Transverse colon (tissue), 4 donors: ENCODE measurements around the gene RBSN. TPM values are rescaled to one million over a fixed set of nuclear protein-coding genes. Genes with fewer than 3 reads are reported as not detected.

Source experiments
- DNase-seq: peaks from one replicate; pipeline ENCODE4 v3.0.0-alpha.2; 2019
- H3K27ac ChIP-seq, 4 donors: fragments of 200-600 bp; sonication (generic); 2 replicates each; pipeline ENCODE4 v1.5.1; 2016 to 2018; ENCODE audit warnings: inconsistent platforms in 4 of 4
- H3K27me3 ChIP-seq: fragments of 200-600 bp; sonication (generic); 2 replicates; pipeline ENCODE4 v1.5.1; 2017; ENCODE audit warnings: inconsistent platforms
- H3K36me3 ChIP-seq, 4 donors: fragments of 200-600 bp; sonication (generic); 2 replicates each; pipeline ENCODE4 v1.5.1; 2017 to 2019; ENCODE audit warnings: inconsistent platforms in 4 of 4
- H3K4me1 ChIP-seq, 4 donors: fragments of 200-600 bp; sonication (generic); 2 replicates each; pipeline ENCODE4 v1.5.1; 2017 to 2020; ENCODE audit warnings: inconsistent platforms in 4 of 4
- H3K4me3 ChIP-seq, 4 donors: fragments of 200-600 bp; sonication (generic); 1 replicate in 1 of 4; 2 replicates in 3 of 4; pipeline versions ENCODE4 v1.5.1 to v1.6.1; 2017 to 2019; ENCODE audit warnings: inconsistent platforms in 4 of 4
- H3K9me3 ChIP-seq, 2 donors: fragments of 200-600 bp; sonication (generic); 2 replicates each; pipeline ENCODE4 v1.5.1; 2017 to 2019; ENCODE audit warnings: inconsistent platforms in 2 of 2
- EP300 ChIP-seq: sonication (generic); formaldehyde crosslinking; IDR thresholded peaks from one replicate; pipeline ENCODE4 v1.6.1; 2017; ENCODE audit warnings: antibody characterized with exemption, low read depth
- POLR2A ChIP-seq: fragments of 450-650 bp; IDR thresholded peaks from one replicate; pipeline ENCODE4 v1.6.1; 2016; ENCODE audit warnings: antibody characterized with exemption, mild to moderate bottlenecking, moderate library complexity
- POLR2AphosphoS5 ChIP-seq, 3 donors: sonication (generic); formaldehyde crosslinking; IDR thresholded peaks; one replicate each; pipeline ENCODE4 v1.6.1; 2016; ENCODE audit warnings: antibody characterized with exemption in 3 of 3
- WGBS, 2 donors: methylation state at CpG; one replicate each; pipeline ENCODE4 v1.1.5; 2018; ENCODE audit warnings: low coverage in 1 of 2; 5-methylcytosine and 5-hydroxymethylcytosine counted together
- in situ Hi-C, 4 donors: fragments of 200-750 bp; cut with MboI; loops; one replicate each; pipeline versions ENCODE4 v1.15.0 to v1.15.1; 2017; ENCODE audit warnings: low sequenced_read_pairs in 3 of 4, low pct_ligation_motif_present in 1 of 4, low pct_unique_long_range_greater_than_20kb in 1 of 4
- intact Hi-C: fragments of 100-400 bp; cut with DNase I; formaldehyde crosslinking; loops from one replicate; pipeline ENCODE4 v1.15.1; 2023; ENCODE audit warnings: low total_unique reads
- total RNA-seq, 4 donors: library from RNA; depleted of rRNA; stranded (reverse); fragments of >200 nt; gene quantifications; one replicate each; pipeline ENCODE4 v1.1.0, GENCODE V29; 2016
- TF ChIP-seq, protein P1 (sequence below), 5 experiments: fragments of 200-600 bp in 3 of 5; fragments of 450-650 bp in 2 of 5; sonication (generic) in 3 of 5; IDR thresholded peaks; 1 replicate in 2 of 5; 2 replicates in 3 of 5; pipeline ENCODE4 v1.5.1; 2016 to 2017; ENCODE audit warnings: antibody characterized with exemption in 5 of 5, inconsistent platforms in 3 of 5, mild to moderate bottlenecking in 2 of 5, moderate library complexity in 1 of 5

Gene RBSN
- total RNA-seq, 4 donors from 2014 or later = 18.0 to 37.6 (median 24.0) TPM

DNA sequence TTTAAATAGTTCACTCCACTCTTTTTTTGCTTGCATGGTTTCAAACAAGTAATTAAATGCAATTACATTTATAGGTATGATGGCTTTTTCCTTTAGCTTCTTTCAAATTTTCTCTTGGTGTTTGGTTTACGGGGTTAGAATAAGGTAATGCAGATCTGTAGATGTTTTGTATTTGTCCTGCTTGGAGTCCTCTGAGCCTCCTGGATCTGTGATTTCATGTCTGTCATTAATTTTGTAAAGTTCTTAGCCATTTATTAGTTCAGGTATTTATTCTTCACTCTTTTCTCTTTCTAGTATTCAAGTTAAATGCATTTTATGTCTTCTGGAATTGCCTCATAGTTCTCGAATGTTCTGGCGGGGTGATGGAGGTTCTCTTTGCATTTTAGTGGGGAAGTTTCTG, 32.5 kb downstream of the RBSN start:
- Histone ChIP-seq H3K9me3 (no peaks in the 10 kb centered on the region), H3K4me3 (no peak overlapping the region), H3K27me3 (no peaks in the 10 kb centered on the region), H3K36me3 (peaks cover 0 to 5% (median 0%) of the 10 kb centered on the region in 4 donors), H3K4me1 (peaks cover 12 to 17% (median 14%) of the 10 kb centered on the region in 4 donors), H3K27ac (no peak overlapping the region)
- intact Hi-C loops (loop anchor here (10.0 kb wide), 1 partner anchor 122 kb away; the partner anchor contains the start of gene NR2C2), in situ Hi-C loops (loop anchor here in 2 of 4 donors (25.0 kb wide), 1 partner anchor 404 kb away; the partner anchor contains the start of gene CCDC174 (in 2 of the 2))
- 91 to 99% methylated on average over 3 of the region's 3 CpGs for WGBS, 2 donors
- no peak for DNase-seq
- TF ChIP-seq EP300 (no peak), POLR2A (no peak), POLR2AphosphoS5 (IDR thresholded peaks at IDR 0.05) (no peak)
- TF ChIP-seq, protein P1, sequence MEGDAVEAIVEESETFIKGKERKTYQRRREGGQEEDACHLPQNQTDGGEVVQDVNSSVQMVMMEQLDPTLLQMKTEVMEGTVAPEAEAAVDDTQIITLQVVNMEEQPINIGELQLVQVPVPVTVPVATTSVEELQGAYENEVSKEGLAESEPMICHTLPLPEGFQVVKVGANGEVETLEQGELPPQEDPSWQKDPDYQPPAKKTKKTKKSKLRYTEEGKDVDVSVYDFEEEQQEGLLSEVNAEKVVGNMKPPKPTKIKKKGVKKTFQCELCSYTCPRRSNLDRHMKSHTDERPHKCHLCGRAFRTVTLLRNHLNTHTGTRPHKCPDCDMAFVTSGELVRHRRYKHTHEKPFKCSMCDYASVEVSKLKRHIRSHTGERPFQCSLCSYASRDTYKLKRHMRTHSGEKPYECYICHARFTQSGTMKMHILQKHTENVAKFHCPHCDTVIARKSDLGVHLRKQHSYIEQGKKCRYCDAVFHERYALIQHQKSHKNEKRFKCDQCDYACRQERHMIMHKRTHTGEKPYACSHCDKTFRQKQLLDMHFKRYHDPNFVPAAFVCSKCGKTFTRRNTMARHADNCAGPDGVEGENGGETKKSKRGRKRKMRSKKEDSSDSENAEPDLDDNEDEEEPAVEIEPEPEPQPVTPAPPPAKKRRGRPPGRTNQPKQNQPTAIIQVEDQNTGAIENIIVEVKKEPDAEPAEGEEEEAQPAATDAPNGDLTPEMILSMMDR (IDR thresholded peaks at IDR 0.05) = no peak

DNA sequence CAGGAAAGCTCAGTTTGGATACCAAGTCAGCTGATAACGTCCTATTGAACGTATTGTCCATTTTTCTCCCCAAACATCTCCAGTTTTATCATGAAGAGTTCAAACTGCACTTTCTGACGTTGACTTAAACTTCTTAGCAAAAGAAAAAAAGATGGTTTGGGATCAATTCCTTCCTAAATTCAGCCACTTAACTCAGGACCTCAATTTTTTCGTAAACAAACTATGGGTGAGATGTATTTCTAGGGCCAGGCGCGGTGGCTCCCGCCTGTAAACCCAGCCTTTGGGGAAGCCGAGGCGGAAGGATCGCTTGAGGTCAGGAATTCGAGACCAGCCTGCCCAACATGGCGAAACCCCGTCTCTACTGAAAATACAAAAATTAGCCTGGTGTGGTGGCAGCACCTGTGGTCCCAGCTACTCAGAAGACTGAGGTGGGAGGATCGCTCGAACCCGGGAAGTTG, 33.4 kb downstream of the RBSN start:
- Histone ChIP-seq H3K36me3 (no peaks in the 10 kb centered on the region), H3K27me3 (no peaks in the 10 kb centered on the region), H3K27ac (peak overlapping the region; percentile 83 to 86 (median 86)), H3K4me1 (peaks cover 12 to 17% (median 14%) of the 10 kb centered on the region in 4 donors), H3K4me3 (peak overlapping the region; percentile 18 to 89 (median 72)), H3K9me3 (no peaks in the 10 kb centered on the region)
- intact Hi-C loops = loop anchor here (10.0 kb wide), 1 partner anchor 121 kb away; the partner anchor contains the start of gene NR2C2
- TF ChIP-seq POLR2A (no peak), EP300 (no peak), POLR2AphosphoS5 (IDR thresholded peaks at IDR 0.05) (no peak)
- TF ChIP-seq, protein P1 (IDR thresholded peaks at IDR 0.05) = no peak
- 67 to 69% methylated on average over 9 to 16 of the region's 16 CpGs for WGBS, 2 donors
- no peak for DNase-seq
- in situ Hi-C loops = loop anchor here in 2 of 4 donors (25.0 kb wide), 1 partner anchor 403 kb away; the partner anchor contains the start of gene CCDC174 (in 2 of the 2)

DNA sequence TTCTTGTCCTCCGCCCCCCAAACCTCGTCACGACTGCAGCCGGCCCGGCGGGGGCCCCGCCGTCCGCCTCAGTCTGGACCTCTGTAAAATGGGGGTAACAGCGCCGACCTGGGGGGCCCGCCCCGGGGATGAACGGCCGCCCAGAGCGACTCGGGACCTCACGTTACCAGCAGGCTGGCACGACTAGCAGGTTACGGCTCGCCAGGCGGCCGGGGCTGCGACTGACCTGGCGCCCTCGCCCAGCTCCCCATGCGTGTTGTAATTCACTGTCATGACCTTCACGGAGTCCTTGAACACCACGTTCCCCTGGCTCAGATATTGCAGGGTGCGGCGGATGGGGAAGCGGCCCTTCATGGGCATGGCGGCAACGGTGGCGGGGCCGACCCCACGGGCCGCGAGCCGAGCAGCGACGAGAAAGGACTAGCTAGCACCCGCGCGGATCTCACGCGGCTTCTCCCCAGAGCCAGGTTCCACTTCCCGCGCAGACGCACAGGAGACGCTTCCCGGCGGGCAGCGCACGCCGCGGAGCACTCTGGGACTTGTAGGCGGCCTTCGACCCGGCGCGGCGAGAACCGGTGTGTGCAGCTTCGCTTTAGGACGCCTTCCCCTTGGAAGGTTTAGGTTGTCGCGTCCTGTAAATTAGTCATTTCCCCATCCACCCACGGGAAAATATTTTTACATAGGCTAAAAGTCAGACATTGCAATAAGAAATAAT, 34.0 kb downstream of the RBSN start, which contains the start of gene MRPS25:
TSS of gene MRPS25 (minus strand) at position 481 of the 715 bp plus-strand sequence. CDS start at position 360, 121 bp downstream.
- H3K36me3 ChIP-seq = no peaks in the 10 kb centered on the region
- intact Hi-C loops = loop anchor here (10.0 kb wide), 1 partner anchor 120 kb away; the partner anchor contains the start of gene NR2C2
- H3K27ac ChIP-seq = peak within 1 kb of the TSS; percentile 83 to 86 (median 86)
- peaks cover 12 to 17% (median 14%) of the 10 kb centered on the region in 4 donors for H3K4me1 ChIP-seq
- no peaks in the 10 kb centered on the region for H3K27me3 ChIP-seq
- in situ Hi-C loops = loop anchor here in 2 of 4 donors (25.0 kb wide), 1 partner anchor 403 kb away; the partner anchor contains the start of gene CCDC174 (in 2 of the 2)
- 0% methylated on average over 56 of the region's 69 CpGs; no CpG with 5 or more reads in 1 of the 2 donors for WGBS, 2 donors
- DNase-seq = peak; percentile 92
- no peaks in the 10 kb centered on the region for H3K9me3 ChIP-seq
- TF ChIP-seq POLR2A (peak; percentile 91), POLR2AphosphoS5 (IDR thresholded peaks at IDR 0.05) (peak; percentile 94 to 98 (median 94)), EP300 (no peak)
- H3K4me3 ChIP-seq = peak within 1 kb of the TSS; percentile 67 to 89 (median 82)

DNA sequence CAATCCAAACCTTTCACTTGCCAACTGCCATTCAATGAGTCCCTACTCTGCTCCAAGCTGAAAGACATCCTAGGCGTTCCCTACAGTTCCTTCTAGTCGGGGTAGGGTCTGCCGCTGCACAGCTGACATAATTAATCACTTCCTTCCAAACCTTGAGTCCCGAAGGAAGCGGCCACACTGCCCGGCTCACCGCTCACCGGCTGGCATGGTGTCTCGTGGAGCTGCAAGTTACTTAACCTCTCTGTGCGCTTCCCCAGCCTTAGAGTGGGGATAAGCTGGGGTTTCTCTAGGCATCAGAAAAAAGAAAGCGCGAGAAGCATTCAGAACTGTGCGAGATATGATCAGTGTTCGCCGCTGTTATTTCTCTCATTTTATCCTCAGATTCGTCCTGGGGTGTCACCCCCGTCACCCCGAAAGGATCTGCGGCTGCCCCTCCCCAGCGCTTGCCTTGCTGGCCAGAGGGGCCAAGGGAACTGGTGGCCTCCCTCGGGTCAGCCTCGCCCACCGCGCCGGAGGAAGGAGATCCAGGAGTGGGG, 34.6 kb downstream of the RBSN start:
- intact Hi-C loops (loop anchor here (10.0 kb wide), 1 partner anchor 120 kb away; the partner anchor contains the start of gene NR2C2), in situ Hi-C loops (loop anchor here in 2 of 4 donors (25.0 kb wide), 1 partner anchor 402 kb away; the partner anchor contains the start of gene CCDC174 (in 2 of the 2))
- H3K9me3 ChIP-seq = no peaks in the 10 kb centered on the region
- H3K27ac ChIP-seq = peak overlapping the region; percentile 83 to 86 (median 86)
- peaks cover 12 to 17% (median 14%) of the 10 kb centered on the region in 4 donors for H3K4me1 ChIP-seq
- no peaks in the 10 kb centered on the region for H3K36me3 ChIP-seq
- peak overlapping the region; percentile 67 to 89 (median 82) for H3K4me3 ChIP-seq
- H3K27me3 ChIP-seq = no peaks in the 10 kb centered on the region
- TF ChIP-seq EP300 (no peak), POLR2AphosphoS5 (IDR thresholded peaks at IDR 0.05) (no peak), POLR2A (no peak)
- TF ChIP-seq, protein P1 (IDR thresholded peaks at IDR 0.05) = no peak
- peak; percentile 34 for DNase-seq
- WGBS, 2 donors = 0% methylated on average over 25 of the region's 25 CpGs; no CpG with 5 or more reads in 1 of the 2 donors
